ENCODE measurements around the gene PPP2R5B. TPM values are rescaled to one million over a fixed set of nuclear protein-coding genes. Genes with fewer than 3 reads are reported as not detected.
"Not testable (repeated sequence)": the region's sequence is repeated elsewhere in the genome, so short reads cannot be mapped to it uniquely, and the experiment has no call there.

Gene PPP2R5B
- total RNA-seq, 2 experiments from 2014 or later, result 8.6 to 16.2 TPM

DNA sequence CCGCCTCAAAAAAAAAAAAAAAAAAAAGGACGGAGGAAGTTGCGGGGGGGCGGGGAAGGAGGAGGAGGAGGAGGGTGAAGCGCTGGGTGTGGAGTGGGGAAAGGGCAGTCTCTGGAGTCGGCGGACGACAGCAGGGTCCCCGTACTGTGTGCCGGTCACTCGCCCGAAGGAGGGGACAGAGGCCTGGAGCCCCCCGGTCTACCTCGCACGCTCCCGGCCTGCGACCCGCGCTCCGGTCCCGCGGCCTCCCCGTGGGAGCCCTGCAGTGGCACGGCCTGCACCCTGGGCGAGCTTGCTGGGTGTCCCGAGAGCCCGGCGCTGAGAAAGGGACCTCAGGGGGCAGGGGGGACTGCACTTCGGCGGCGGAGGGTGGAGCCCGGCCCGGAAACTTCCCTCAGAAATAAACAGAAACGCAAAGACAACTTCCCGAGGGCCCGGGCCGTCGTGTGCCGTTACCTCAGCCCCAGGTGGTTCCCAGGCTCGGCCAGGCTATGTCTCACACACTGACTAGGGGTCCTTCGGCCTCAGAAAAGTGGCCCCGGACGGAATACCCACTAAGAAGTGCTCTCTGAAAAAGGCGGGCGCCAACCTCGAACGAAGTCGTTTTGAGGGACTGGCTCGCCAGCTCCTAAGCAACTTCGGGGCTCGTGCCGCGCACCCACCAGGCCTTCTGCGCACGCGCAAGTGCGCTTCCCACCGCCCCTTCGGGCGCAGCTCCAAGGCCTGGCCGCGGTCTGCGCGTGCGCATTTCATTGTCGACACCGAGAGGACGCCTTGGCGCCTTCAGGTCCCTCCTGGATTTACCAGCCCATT lies 47.1 kb downstream of the PPP2R5B start, which contains the start of gene MAJIN:
Gene MAJIN (minus strand): TSS at position 688 of the 813 bp plus-strand sequence. CDS start 12,703 bp downstream, outside the sequence.
- intact Hi-C loops (cut with micrococcal nuclease; ENCODE audit: unreplicated experiment), result loop anchor here (5.0 kb wide), 1 partner anchor 54 kb away; the partner anchor contains the start of gene ATG2A
- CTCF ChIA-PET (ENCODE audit: unreplicated experiment), result no interaction called here
- H3K27ac ChIP-seq (ENCODE audit: low read depth, low read length, poor library complexity, severe bottlenecking), result peak within 1 kb of the TSS; percentile 93

DNA sequence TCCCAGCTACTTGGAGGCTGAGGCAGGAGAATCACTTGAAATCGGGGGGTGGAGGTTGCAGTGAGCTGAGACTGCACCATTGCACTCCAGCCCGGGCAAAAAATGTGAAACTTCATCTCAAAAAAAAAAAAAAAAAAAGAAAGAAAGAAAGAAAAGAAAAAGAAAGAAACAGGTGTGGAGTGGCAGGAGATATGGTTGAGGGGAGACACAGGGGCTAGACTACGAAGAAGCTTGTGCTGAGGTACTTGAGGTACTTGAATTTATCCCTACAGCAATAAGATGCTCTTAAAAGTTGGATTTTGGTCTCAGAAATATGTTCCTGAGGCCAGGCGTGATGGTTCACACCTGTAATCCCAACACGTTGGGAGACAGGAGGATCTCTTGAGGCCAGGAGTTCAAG lies 49.6 kb downstream of the PPP2R5B start:
- no peaks in the 10 kb centered on the region for H3K9me3 ChIP-seq (ENCODE audit: low read length)
- peak overlapping the region; percentile 40 for H3K4me3 ChIP-seq (ENCODE audit: low read depth, low read length, poor library complexity, severe bottlenecking)
- intact Hi-C loops (cut with micrococcal nuclease; ENCODE audit: unreplicated experiment), result loop anchor here (1.0 to 5.0 kb wide), 2 partner anchors 39 to 57 kb away; partner anchors contain the start of gene ATG2A
- peak; percentile 87 for DNase-seq (ENCODE audit: low spot score)
- peak overlapping the region; percentile 65 for H3K4me2 ChIP-seq (ENCODE audit: low read length)
- no peak for TF ChIP-seq EZH2phosphoT487 (IDR thresholded peaks at IDR 0.05; ENCODE audit: borderline replicate concordance, low read depth, low read length)
- TF ChIP-seq, protein P1, sequence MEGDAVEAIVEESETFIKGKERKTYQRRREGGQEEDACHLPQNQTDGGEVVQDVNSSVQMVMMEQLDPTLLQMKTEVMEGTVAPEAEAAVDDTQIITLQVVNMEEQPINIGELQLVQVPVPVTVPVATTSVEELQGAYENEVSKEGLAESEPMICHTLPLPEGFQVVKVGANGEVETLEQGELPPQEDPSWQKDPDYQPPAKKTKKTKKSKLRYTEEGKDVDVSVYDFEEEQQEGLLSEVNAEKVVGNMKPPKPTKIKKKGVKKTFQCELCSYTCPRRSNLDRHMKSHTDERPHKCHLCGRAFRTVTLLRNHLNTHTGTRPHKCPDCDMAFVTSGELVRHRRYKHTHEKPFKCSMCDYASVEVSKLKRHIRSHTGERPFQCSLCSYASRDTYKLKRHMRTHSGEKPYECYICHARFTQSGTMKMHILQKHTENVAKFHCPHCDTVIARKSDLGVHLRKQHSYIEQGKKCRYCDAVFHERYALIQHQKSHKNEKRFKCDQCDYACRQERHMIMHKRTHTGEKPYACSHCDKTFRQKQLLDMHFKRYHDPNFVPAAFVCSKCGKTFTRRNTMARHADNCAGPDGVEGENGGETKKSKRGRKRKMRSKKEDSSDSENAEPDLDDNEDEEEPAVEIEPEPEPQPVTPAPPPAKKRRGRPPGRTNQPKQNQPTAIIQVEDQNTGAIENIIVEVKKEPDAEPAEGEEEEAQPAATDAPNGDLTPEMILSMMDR (conservative IDR thresholded peaks at IDR 0.05; ENCODE audit: low read length), result no peak
- H3K79me2 ChIP-seq (ENCODE audit: insufficient read depth, low read depth, low read length), result no peaks in the 10 kb centered on the region
- peak overlapping the region; percentile 82; the same call in 1 of the 2 replicates for H2AFZ ChIP-seq (ENCODE audit: low read length)
- no TSS peak for BruUV-seq (replicated peaks)
- POLR2A ChIA-PET, result interaction anchor here (0.6 to 0.7 kb wide), 4 partner anchors 17 to 190 kb away, joined by 3 to 7 read pairs (median 3); no protein-coding TSS in a partner anchor
- CTCF ChIA-PET (ENCODE audit: unreplicated experiment), result no interaction called here
- H3K4me1 ChIP-seq (ENCODE audit: insufficient read depth, low read length, poor library complexity, severe bottlenecking), result peaks cover 69% of the 10 kb centered on the region
- H3K27ac ChIP-seq (ENCODE audit: low read depth, low read length, poor library complexity, severe bottlenecking), result peak overlapping the region; percentile 93
- no peaks in the 10 kb centered on the region for H3K36me3 ChIP-seq (ENCODE audit: insufficient read depth, low read length)
- no peaks in the 10 kb centered on the region for H3K9me2 ChIP-seq (ENCODE audit: insufficient read depth, low read length)
- H4K20me1 ChIP-seq (ENCODE audit: insufficient read depth, low read length), result no peaks in the 10 kb centered on the region

More for the DNA sequence above, 47.1 kb downstream of the PPP2R5B start, which contains the start of gene MAJIN:
- Histone ChIP-seq H3K79me2 (ENCODE audit: insufficient read depth, low read depth, low read length) (no peaks in the 10 kb centered on the region), H3K36me3 (ENCODE audit: insufficient read depth, low read length) (no peaks in the 10 kb centered on the region), H3K9me2 (ENCODE audit: insufficient read depth, low read length) (no peaks in the 10 kb centered on the region), H3K9me3 (ENCODE audit: low read length) (no peaks in the 10 kb centered on the region), H3K4me1 (ENCODE audit: insufficient read depth, low read length, poor library complexity, severe bottlenecking) (peaks cover 59% of the 10 kb centered on the region), H3K4me2 (ENCODE audit: low read length) (peak within 1 kb of the TSS; percentile 65; the same call in 1 of the 2 replicates), H2AFZ (ENCODE audit: low read length) (no peak within 1 kb of the TSS), H4K20me1 (ENCODE audit: insufficient read depth, low read length) (no peaks in the 10 kb centered on the region), H3K4me3 (ENCODE audit: low read depth, low read length, poor library complexity, severe bottlenecking) (no peak within 1 kb of the TSS)
- no peak for DNase-seq (ENCODE audit: low spot score)
- POLR2A ChIA-PET, result no interaction called here
- no TSS peak for BruUV-seq (replicated peaks)
- no peak for TF ChIP-seq EZH2phosphoT487 (IDR thresholded peaks at IDR 0.05; ENCODE audit: borderline replicate concordance, low read depth, low read length)

DNA sequence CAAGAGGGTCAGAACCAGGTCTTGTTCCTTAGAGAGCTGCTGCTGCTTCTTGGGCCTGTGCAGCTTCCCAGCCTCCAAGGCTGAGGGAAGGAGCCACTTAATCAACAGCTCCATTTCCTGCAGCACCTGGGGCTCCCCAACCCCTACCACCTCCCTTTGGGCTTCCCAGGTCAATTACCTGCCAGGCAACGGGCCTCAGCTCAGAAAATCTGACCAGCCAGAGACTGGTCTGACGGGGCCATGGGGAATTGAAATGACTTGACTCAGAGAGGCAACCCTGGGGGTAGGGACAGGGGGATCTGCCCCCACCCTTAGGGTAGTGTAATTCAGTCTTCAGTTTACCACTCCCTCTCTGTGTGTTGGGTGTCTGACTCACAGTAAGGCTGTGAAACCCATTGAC lies 52.2 kb downstream of the PPP2R5B start:
- H3K79me2 ChIP-seq (ENCODE audit: insufficient read depth, low read depth, low read length), result no peaks in the 10 kb centered on the region
- ChIA-PET CTCF (ENCODE audit: unreplicated experiment) (interaction anchor here (0.8 kb wide), 1 partner anchor 9 kb away, joined by 3 read pairs; no protein-coding TSS in a partner anchor), POLR2A (interaction anchor here (1.1 kb wide), 1 partner anchor 20 kb away, joined by 3 read pairs; the partner anchor contains the start of gene BATF2)
- no peaks in the 10 kb centered on the region for H3K36me3 ChIP-seq (ENCODE audit: insufficient read depth, low read length)
- H4K20me1 ChIP-seq (ENCODE audit: insufficient read depth, low read length), result no peaks in the 10 kb centered on the region
- no peak for TF ChIP-seq EZH2phosphoT487 (IDR thresholded peaks at IDR 0.05; ENCODE audit: borderline replicate concordance, low read depth, low read length)
- TF ChIP-seq, protein P1 (conservative IDR thresholded peaks at IDR 0.05; ENCODE audit: low read length), result no peak
- 0 out of 2 replicates have a peak overlapping the region, but pooled peaks have one; percentile 18 for H3K4me2 ChIP-seq (ENCODE audit: low read length)
- no peak for DNase-seq (ENCODE audit: low spot score)
- no peak overlapping the region for H2AFZ ChIP-seq (ENCODE audit: low read length)
- intact Hi-C loops (cut with micrococcal nuclease; ENCODE audit: unreplicated experiment), result no loop called here
- H3K9me2 ChIP-seq (ENCODE audit: insufficient read depth, low read length), result no peaks in the 10 kb centered on the region
- H3K4me3 ChIP-seq (ENCODE audit: low read depth, low read length, poor library complexity, severe bottlenecking), result no peak overlapping the region
- BruUV-seq (replicated peaks), result no TSS peak
- H3K9me3 ChIP-seq (ENCODE audit: low read length), result no peaks in the 10 kb centered on the region
- H3K27ac ChIP-seq (ENCODE audit: low read depth, low read length, poor library complexity, severe bottlenecking), result peak overlapping the region; percentile 25
- peaks cover 51% of the 10 kb centered on the region for H3K4me1 ChIP-seq (ENCODE audit: insufficient read depth, low read length, poor library complexity, severe bottlenecking)

DNA sequence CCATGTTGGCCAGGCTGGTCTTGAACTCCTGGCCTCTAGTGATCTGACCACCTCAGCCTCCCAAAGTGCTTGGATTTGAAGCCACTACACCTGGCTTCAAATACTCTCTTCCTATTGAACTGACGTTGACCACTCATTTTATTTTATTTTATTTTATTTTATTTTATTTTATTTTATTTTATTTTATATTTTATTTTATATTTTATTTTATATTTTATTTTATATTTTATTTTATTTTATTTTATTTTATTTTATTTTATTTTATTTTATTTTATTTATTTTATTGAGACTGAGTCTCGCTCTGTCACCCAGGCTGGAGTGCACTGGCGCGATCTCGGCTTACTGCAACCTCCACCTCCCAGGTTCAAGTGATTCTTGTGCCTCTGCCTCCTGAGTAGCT lies 58.9 kb downstream of the PPP2R5B start:
- H3K79me2 ChIP-seq (ENCODE audit: insufficient read depth, low read depth, low read length); H3K9me2 ChIP-seq (ENCODE audit: insufficient read depth, low read length); H3K9me3 ChIP-seq (ENCODE audit: low read length); H4K20me1 ChIP-seq (ENCODE audit: insufficient read depth, low read length); H3K4me3 ChIP-seq (ENCODE audit: low read depth, low read length, poor library complexity, severe bottlenecking); H3K27ac ChIP-seq (ENCODE audit: low read depth, low read length, poor library complexity, severe bottlenecking); POLR2A ChIA-PET; H3K4me2 ChIP-seq (ENCODE audit: low read length); DNase-seq (ENCODE audit: low spot score); H2AFZ ChIP-seq (ENCODE audit: low read length); CTCF ChIA-PET (ENCODE audit: unreplicated experiment); BruUV-seq (replicated peaks); H3K36me3 ChIP-seq (ENCODE audit: insufficient read depth, low read length): not testable (repeated sequence)
- peaks cover 32% of the 10 kb centered on the region for H3K4me1 ChIP-seq (ENCODE audit: insufficient read depth, low read length, poor library complexity, severe bottlenecking)
- intact Hi-C loops (cut with micrococcal nuclease; ENCODE audit: unreplicated experiment), result loop anchor here (1.0 kb wide), 1 partner anchor 36 kb away; no protein-coding TSS in a partner anchor

Measured in OCI-LY7 (cell line).